G401 (cell line): Measurements from ENCODE around the gene PAPOLB. TPM values are rescaled to one million over a fixed set of nuclear protein-coding genes. Genes with fewer than 3 reads are reported as not detected.
A peak's percentile ranks its signal among the peaks of the same experiment; 100 is the strongest.

Source experiments
- DNase-seq: peaks from one replicate; pipeline ENCODE4 v3.0.0-alpha.2; 2015; ENCODE audit warnings: low spot score
- in situ Hi-C: cut with HindIII; loops from 2 replicates; pipeline ENCODE4 v1.10.0; 2016; ENCODE audit warnings: low sequenced_read_pairs, mixed read lengths
- total RNA-seq: library from RNA; depleted of rRNA; stranded (reverse); fragments of >200 nt; shearing (Covaris generic); gene quantifications from 2 replicates; pipeline ENCODE4 v1.2.3, GENCODE V29; 2014

PAPOLB gene
- total RNA-seq, 1 experiment from 2014 or later, result 0.34 TPM

DNA sequence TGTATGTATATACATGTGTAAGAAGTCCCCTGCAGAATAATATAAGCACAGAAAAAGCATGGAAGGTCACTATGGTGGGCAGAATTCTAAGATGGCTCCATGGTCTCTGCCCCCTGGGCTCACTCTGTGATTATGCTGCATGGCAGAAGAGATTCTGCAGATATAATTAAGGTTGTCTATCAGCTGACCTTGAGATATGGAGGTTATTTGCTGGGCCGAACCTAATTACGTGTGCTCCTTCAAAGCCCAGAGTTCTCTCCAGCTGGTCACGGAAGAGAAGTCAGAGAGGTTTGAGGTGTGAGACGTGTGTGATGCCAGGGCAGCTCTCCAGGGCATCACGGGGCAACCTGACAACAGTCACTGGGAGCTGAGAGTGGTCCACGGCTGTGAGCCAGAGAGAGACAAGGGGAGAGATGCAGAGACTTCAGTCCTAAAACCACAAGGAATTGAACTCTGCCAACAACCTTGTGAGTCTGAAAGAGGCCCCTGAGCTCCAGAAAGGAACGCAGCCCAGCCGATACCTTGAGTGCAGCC is 11.5 kb downstream of the PAPOLB start:
- DNase-seq, result no peak
- in situ Hi-C loops, result no loop called here

DNA sequence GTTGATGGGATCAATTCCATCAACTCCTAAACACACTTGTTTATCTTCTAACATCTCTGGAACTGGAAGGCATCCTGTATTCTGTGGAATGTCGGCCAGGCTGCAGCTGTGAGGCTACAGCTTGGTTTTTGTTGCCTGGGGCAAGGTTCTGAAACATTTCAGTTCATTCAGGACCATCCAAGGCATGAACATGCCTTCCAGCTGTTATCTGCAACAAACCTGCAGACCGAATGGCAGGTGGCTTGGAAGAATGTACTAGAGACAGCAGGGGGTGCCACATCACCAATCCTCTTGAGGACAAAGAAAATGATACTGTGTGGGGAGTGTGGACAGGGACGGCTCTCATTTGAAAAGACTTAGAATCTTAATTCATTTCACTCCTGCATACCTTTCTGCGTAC is 12.4 kb downstream of the PAPOLB start:
- no peak for DNase-seq
- in situ Hi-C loops, result no loop called here

DNA sequence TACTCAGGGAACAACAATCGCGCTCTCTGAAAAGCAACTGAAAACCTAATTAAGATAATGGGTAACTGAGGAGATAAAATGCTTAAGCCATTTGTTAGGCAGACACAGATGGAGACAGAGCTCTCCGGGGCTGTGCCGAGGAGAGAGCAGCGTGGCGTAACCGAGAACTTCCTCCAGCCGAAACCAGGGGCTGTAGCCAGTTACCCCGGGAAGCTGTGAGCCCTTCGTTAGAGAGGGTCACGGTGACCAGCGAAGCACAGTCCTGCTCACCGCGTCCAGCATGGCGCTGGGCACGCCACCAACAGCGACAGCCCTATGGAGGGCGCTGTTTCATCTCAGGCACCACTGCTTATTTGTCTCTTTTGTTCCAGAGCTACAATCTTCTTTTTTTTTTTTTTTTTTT is 16.1 kb downstream of the PAPOLB start:
- in situ Hi-C loops, result no loop called here
- peak; percentile 38 for DNase-seq

DNA sequence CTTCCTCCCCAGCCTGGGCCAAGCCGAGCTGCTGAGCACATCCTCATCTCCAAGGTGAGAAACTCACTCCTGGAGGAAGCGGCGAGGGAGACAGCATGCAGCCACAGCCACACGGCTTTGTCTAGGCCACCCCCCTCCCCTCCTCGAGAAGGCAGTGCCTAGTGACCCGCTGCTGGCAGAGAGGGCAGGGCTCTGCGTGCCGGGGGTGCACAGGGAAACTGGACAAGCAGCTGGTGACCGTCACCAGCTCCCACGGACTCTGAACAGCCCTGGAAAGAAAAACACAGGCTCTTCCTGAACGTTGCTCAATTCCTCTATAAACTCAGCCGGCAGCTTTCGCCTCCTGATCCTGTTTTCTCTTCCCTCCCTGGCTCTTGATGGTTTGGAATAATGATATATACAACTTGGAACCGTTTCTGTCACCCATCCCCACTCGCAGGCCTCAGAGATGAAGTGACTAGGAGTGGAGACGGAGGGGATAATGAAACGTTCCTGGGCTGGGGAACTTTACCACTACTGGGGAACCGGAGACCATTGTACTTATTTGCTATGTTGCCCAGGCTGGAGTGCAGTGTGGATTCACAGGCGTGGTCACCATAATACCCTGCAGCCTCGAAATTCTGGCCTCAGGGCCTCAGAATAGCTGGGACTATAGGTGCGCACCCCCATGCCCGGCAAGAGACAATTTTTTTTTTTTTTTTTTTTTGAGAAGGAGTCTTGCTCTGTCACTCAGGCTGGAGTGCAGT is 19.3 kb downstream of the PAPOLB start:
- in situ Hi-C loops, result no loop called here
- no peak for DNase-seq

DNA sequence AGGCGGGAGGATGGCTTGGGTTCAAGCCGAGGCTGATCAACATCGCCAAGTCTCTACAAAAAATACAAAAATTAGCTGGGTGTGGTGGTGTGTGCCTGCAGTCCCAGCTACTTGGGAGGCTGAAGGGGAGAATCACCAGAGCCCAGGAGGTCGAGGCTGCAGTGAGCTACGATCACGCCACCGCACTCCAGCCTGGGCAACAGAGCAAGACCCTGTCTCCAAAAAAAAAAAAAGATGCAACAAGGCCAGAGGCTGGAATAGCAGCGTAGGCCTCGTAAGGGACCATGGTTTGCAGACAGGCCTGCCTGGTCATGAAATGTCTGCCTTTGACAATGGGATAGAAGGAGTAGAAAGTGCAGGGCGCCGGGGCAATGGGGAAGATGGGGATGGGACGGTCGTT is 20.0 kb downstream of the PAPOLB start:
- in situ Hi-C loops, result no loop called here
- DNase-seq, result no peak

DNA sequence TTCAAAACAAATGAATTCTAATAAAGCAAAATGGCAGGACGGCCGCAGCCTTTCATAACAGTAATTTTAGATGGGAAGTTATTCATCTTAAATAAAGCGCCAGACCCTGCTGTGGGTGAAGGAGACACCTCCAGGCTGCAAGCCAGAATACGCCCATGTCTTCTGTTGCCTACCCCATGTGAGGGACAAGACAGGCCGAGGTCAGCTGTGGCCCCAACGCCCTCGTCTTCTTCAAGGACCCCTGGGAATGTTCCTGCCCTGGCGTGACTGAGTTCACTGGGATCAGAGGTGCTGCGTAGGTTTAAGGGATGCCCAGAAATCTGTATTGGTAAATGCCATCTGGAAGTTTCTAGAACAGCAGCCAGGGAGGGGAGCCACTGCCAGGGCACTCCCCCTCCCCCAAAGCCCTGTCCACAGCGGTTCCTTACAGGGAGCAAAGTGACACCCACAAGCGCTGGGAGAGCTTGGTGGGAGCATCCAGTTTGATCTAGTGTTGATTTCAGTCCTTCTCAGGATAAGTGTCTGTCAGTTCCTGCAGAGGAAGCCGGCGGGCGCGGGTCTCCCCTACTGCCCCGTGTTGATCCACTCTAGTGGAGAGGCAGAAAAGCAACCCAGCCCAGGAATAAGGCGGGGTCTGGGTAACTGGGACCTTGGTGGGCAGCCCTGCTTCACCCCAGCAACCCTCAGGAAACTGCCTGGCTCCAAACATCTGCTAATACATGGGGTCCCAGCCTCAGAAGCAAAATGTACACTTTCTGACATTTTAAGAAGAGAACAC is 20.6 kb downstream of the PAPOLB start:
- in situ Hi-C loops, result no loop called here
- DNase-seq, result no peak

DNA sequence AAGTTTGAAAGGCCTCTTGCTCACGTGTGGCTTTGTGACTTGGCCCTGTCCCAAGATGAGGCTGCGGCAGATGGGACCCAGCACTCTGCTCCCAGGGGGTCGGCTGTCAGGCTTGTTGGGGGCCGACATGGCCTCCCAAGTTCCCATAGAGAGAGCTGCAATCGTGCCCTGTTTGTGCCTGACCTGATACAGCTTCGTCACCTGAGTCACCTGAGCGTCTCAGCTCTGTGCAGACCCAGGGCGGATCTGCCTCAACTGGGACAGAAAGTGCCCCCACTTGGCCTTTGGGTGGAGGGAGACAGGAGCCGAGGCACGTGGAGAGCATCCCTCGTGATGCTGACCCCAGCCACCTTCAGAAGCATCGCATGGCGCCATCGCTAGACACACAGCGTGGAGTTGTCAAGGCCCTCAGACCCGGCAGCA is 21.7 kb downstream of the PAPOLB start:
- in situ Hi-C loops, result no loop called here
- DNase-seq, result no peak

DNA sequence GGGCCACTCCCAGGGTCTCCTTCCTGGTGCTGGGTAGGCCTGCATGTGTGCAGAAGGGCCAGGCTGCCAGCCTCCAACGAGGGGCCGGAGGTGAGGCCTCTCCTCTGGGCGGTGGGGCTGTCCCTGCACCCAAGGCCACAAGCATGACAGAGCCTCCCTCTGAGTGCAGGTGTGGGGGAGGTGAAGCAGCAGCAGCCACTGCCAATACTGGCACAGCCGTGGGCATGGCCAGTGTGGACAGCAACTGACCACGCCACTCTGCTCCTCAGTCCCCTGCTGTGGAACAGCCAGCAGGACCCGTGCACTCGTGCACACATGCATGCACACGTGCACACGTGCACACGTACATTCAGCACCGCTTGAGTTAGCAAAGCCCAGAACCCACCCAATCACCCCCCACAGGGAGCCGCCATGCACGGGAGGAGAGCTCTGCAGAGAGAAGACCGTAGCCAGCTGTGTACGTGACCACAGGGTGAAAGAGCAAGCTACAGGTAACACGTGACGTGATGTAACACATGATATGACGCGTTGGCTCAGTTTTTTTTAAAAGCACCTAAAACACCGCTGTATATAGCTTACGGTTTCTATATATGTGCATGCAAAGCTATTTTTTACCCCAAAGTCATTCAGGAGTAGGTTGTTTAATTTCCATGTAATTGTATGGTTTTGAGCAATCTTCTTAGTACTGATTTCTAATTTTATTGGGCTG is 23.1 kb downstream of the PAPOLB start:
- in situ Hi-C loops, result no loop called here
- DNase-seq, result no peak

DNA sequence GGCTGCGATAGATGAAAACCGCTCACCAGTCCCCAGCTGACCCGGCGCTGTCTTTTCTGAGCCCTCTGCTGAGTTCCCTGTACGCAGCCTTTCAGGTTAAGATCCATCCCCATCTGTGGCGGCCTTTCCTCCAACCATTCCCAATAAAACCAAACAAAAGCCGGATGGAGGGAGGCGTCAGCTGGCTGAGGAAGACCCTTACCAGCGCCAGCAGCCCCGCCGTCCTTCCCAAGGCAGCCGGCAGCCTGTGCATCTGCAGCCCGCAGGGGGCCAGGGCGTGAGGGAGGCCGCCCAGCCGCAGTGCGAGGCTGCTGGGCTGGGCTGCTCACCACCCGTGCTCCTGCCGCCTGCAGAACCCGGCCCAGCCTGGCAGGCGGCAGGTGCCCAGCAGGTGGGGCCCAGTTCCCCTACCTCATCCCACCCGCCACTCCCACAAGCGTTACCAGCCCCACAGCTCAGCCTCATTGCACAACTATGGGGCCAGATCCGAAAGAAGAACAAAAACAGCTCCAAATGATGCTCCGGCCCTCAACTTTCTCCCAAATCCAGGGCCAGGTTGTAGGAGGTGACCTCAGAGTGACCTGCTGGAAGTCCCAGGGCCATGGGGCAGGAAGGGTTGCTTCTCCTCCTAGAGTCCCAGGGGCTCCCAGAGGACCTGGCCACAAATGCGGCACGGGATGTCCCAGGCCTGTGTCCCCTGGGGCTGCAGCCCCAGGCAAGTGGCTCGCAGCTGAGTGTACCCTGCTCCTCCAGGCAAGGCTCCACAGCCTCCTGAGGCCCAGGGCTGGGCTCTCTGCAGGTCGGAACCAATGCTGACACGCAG is 23.8 kb downstream of the PAPOLB start:
- DNase-seq, result peak; percentile 54

DNA sequence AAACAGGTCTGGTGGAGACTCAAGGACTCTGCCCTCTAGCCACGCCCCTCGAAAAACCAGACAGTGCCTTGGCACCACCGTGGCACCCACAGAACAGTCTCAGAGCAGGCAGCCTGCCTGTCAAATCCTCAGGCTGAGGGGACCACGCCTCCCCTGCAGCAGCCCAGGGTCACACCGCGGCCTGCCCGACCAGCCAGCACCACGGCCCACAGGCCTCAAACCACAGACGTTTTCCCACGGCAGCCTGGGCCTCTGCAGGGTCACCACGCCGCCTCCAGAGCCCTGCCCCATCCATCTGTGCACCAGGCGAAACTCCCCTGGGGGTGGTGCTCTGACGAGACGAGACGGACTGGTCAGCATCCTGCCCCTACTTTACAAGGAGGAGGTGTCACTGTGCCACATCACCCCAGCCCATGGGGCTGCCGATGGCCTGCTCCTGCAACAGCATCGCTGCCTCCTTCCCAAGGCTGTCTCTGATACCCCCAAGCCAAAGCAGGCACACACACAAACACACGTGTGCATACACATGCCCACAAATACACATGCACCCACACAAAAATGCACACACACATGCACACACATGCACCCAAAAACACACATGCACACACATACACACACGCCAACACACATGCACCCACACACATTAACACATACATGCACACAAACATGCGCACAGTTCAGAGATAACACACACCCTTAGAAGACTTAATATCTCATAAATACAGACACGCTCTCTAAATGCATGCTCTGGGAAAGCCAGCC is 24.6 kb downstream of the PAPOLB start:
- in situ Hi-C loops, result no loop called here
- peak; percentile 37 for DNase-seq

More for the DNA sequence above, 23.8 kb downstream of the PAPOLB start:
- in situ Hi-C loops, result no loop called here

DNA sequence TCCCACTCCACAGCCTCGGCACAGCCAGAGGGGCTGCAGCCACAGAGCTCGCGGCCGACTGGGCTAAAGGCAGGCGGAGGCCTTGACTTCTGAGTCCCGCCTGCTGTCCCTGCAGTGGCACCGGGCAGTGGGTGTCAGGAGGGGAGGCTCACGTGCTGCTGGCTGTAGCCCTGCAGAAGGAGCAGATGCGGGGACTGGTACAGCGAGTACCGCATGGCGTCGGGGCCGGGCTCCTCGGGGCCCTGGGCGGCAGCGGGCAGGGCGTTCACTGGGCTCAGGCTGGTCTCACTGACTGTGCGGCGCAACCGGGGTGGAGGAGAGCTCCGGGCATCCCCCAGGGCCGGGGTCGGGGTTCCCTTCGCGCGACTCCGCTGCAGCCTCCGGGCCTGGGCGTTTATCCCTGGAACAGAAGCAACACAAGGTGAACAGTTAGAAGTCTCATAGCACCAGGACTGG is 25.6 kb downstream of the PAPOLB start:
- no peak for DNase-seq
- in situ Hi-C loops, result no loop called here

DNA sequence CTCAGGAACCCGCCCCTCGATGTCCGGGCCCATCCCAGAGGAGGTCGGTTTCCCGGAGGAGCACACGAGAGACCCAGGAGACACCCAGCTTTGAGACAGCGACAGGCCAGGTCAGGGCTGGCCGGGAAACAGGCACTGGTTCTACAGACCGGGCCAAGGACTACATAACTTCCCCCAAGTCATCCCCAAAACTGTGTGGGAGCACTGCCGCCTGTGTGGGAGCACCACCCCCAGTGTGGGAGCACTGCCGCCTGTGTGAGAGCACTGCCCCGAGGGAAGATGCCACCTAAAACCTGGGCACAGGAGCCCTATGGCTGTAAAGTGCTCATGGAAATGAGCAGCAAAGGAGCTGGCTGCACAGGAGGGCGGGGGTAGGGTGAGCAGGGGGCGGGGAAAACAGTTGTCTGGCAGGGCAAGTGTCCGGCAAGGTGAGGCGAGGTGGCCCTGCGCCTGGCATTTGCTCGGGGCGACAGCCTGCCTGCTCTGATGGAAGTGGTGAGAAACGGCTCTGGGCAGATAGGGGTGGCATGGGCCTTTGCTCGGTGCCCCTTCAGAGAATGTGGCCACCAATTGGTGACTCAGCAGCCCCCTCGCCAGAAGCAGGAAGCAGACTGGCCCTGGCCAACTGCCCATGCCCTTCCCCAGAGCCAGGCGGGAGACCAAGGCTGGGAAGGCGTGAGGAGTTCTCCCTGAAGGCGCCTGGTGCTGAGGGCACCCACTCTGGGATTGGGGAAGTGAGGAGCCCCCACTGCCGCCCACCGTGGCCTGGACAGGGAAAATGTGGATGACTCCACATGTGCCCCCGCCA is 26.2 kb downstream of the PAPOLB start:
- no peak for DNase-seq
- in situ Hi-C loops, result no loop called here

DNA sequence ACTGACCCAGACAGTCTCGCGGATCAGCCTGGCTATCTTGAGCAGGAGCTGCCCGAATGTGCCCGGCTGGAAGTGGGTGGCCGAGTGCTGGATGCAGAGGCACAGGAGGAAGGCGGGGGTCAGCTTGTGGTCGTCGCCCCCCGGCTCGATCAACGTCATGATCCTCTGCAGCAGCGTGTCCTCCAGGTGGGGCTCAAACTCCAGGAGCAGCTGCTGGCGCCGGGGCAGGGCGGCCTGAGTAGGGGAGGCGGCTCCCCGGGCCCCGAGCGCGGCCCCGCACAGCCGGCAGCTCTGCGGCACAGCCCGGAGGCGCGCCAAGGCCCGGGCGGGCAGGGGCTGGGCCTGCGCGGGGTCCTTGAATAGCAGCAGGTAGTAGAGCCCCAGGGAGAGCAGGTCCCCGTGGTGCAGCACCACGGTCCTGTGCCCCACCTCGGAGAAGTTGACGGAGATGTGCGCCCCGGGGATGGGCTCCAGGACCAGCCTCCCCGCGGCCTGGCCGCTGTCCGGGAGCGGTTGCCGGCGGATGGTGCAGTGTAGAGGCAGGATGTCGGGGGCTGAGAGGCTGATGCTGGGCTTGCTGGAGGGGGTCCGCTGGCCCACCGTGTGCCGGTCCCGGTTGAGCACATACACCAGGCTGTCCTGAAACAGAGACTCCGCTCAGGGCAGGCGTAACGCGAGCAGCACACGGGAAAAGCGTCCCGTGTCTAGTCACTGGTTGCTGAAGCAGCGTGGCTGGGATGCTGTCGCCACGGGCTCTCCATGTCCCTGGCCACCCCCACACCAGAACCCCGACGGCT is 27.0 kb downstream of the PAPOLB start:
- DNase-seq, result no peak
- in situ Hi-C loops, result no loop called here

DNA sequence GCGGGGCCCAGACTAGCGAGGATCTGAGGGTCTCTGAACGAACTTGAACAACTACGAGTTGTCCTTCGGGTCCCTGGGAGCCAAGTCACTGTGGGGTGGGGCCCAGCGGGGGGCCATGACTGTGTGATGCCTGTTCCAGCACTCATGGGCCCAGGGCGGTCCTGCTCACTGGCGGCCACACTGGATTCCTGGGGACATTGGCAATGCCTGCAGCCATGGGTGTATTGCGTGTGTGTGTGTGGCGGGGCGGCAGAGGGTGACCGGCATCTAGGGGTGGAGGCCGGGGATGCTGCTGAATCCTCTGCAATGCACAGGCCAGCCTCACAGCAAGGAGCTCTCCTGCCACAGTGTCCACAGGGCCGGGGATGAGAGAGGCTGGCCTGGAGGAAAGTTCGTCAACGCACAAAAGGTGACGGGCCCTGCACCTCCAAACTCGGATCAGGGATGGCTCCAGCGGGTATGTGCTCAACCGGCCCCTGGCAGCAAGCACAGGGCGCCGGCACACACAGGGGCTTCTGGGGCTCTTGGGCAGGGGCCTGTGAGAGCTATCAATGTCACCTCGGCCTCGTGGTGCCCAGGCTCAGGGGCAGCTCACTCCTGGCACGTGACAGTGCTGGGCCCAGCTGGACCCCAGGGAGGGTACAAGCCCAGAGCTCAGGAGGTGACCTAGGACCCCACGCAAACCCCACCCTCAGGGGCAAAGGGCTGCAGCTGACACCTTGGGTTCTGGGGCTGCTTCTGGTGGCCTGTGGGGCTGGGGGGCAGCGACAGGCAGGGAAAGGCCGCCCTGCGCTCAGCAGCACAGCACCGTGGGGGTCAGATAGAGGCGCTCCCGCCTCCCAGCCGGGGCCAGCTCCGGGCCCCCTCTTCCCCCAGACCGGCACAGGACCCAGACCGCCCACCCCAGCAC is 27.9 kb downstream of the PAPOLB start:
- no peak for DNase-seq
- in situ Hi-C loops, result no loop called here

DNA sequence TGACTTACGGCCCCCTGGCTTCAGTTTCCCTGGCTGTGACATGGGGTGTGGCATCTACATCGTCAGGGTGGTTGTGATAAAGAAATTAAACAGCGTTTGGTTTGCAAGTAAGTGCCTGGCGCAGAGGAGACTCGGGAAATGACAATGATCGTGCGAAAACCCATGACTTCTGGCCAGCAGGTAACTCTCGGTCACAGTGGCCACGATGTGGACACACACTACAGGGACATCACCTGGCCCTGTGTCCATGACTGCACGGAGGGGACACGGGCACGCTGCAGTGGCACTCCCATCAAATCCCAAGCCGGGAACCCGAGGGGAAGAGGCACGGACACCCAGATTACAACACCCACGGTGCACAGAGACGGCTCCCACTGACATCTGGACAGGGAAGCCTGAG is 28.7 kb downstream of the PAPOLB start:
- in situ Hi-C loops, result no loop called here

DNA sequence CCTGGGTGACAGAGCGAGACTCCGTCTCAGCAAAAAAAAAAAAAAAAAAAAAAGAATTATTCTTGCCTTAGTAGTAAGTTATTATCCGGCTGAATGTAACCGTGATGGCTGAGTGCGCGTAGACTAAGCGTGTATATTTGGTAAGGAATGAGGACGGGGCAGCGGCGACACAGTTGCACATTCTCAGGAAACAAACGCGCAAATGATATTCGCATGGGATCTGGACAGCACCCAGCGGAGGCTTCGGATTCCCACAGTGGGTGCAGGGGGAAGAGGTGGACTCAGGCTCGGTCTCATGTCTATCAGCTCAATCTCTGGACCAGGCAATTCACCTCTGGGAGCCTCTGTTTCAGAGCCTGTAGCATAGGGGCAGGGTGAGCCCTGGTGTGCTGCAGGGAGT is 29.1 kb downstream of the PAPOLB start:
- in situ Hi-C loops, result no loop called here
- DNase-seq, result no peak

More for the DNA sequence above, 28.7 kb downstream of the PAPOLB start:
- DNase-seq, result no peak
